Measurements from ENCODE around the gene KBTBD6.

DNA sequence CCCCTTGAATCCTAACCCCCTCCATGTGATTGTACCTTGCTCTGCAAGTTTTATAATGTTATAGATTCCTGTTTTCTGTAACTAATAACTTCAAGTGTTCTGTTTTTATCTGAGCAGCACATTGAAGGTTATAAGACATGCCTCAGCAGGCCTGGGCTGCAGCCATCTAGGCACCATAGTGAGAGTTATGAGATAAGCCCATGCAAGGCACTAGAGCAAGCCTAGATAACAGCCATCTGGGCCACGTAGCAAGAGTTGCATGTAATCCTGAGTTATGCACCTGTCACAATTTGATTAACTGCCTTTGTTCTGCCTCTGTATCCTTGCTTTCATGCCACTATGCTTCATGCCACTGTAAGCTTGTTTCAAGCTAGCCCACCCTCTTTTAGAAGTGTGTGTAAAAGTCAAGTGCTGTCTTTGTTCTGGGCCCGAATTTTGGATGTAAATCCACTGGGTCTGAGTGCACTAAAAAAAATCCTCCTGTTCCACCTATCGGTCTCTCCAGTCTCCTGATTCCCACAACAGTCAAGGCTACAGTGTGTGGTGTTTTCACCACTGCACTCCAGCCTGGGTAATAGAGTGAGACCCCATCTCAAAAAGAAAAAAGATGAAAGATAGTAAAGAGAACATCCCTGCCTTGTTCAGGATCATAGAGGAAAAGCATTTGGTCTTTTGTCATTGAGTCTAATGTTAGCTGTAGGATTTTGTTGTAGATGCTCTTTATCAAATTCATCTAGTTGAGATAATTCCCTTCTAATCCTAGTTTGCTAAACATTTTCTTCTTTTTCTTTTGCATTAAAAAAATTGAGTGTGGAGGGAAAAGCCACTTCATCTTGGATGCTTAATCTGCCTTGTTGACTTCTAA lies 16.0 kb upstream of the KBTBD6 start:
- TF ChIP-seq, protein P1, sequence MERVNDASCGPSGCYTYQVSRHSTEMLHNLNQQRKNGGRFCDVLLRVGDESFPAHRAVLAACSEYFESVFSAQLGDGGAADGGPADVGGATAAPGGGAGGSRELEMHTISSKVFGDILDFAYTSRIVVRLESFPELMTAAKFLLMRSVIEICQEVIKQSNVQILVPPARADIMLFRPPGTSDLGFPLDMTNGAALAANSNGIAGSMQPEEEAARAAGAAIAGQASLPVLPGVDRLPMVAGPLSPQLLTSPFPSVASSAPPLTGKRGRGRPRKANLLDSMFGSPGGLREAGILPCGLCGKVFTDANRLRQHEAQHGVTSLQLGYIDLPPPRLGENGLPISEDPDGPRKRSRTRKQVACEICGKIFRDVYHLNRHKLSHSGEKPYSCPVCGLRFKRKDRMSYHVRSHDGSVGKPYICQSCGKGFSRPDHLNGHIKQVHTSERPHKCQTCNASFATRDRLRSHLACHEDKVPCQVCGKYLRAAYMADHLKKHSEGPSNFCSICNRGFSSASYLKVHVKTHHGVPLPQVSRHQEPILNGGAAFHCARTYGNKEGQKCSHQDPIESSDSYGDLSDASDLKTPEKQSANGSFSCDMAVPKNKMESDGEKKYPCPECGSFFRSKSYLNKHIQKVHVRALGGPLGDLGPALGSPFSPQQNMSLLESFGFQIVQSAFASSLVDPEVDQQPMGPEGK (CRISPR knock-in tag; IDR thresholded peaks at IDR 0.05; ENCODE audit: borderline replicate concordance) = no peak
- no peak for TF ChIP-seq ARNTL (CRISPR knock-in tag; IDR thresholded peaks at IDR 0.05; ENCODE audit: borderline replicate concordance, low read depth)
- TF ChIP-seq, protein P2, sequence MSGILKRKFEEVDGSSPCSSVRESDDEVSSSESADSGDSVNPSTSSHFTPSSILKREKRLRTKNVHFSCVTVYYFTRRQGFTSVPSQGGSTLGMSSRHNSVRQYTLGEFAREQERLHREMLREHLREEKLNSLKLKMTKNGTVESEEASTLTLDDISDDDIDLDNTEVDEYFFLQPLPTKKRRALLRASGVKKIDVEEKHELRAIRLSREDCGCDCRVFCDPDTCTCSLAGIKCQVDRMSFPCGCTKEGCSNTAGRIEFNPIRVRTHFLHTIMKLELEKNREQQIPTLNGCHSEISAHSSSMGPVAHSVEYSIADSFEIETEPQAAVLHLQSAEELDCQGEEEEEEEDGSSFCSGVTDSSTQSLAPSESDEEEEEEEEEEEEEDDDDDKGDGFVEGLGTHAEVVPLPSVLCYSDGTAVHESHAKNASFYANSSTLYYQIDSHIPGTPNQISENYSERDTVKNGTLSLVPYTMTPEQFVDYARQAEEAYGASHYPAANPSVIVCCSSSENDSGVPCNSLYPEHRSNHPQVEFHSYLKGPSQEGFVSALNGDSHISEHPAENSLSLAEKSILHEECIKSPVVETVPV (CRISPR knock-in tag; IDR thresholded peaks at IDR 0.05) = no peak
- TF ChIP-seq SNAI2 (CRISPR knock-in tag; IDR thresholded peaks at IDR 0.05) = no peak
- no peak for TF ChIP-seq OSR1 (CRISPR knock-in tag; IDR thresholded peaks at IDR 0.05)
- no peak for TF ChIP-seq ZNF8 (CRISPR knock-in tag; IDR thresholded peaks at IDR 0.05)
- TF ChIP-seq, protein P3, sequence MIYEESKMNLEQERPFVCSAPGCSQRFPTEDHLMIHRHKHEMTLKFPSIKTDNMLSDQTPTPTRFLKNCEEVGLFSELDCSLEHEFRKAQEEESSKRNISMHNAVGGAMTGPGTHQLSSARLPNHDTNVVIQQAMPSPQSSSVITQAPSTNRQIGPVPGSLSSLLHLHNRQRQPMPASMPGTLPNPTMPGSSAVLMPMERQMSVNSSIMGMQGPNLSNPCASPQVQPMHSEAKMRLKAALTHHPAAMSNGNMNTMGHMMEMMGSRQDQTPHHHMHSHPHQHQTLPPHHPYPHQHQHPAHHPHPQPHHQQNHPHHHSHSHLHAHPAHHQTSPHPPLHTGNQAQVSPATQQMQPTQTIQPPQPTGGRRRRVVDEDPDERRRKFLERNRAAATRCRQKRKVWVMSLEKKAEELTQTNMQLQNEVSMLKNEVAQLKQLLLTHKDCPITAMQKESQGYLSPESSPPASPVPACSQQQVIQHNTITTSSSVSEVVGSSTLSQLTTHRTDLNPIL (CRISPR knock-in tag; IDR thresholded peaks at IDR 0.05; ENCODE audit: low read depth) = no peak
- TF ChIP-seq TCF4 (CRISPR knock-in tag; IDR thresholded peaks at IDR 0.05; ENCODE audit: borderline replicate concordance) = no peak
- no peak for TF ChIP-seq ZFP3 (CRISPR knock-in tag; IDR thresholded peaks at IDR 0.05)
- TF ChIP-seq ZFP30 (CRISPR knock-in tag; IDR thresholded peaks at IDR 0.05) = no peak
